Choroid plexus epithelial cell (primary cell): ENCODE measurements around the gene SCFD2.
"Not testable (repeated sequence)": the region's sequence is repeated elsewhere in the genome, so short reads cannot be mapped to it uniquely, and the experiment has no call there.

Source experiments
- DNase-seq: peaks from one replicate; pipeline ENCODE4 v3.0.0-alpha.2; 2010; ENCODE audit warnings: low read depth
- H3K4me3 ChIP-seq: 2 replicates; pipeline ENCODE4 v1.5.1; 2011; ENCODE audit warnings: low read depth, mild to moderate bottlenecking, control low read depth, low read length, moderate library complexity
- TF ChIP-seq, protein P1 (sequence below): conservative IDR thresholded peaks from 2 replicates; pipeline ENCODE4 v1.5.1; 2011; ENCODE audit warnings: low read depth, mild to moderate bottlenecking, control low read depth, inconsistent platforms, low read length, moderate library complexity

SCFD2 gene

DNA sequence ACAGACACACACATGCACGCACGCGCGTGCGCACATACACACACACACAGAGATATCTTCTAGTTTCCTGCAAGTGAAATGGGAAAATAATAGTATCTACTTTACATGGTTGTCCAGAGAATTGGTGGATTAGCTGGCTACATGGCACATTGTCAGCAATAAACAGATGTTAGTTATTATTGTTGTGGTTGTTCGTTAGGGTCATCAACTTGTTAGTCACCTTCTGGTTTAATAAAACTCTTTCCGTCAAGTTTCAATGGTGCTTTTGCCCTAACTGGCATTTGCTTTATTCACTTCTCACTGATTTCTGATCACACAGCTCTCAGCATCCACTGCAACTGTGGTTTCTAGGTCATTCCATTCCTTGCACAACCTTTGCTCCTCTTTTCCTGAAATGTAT is 529.2 kb downstream of the SCFD2 start:
- no peak overlapping the region for H3K4me3 ChIP-seq
- TF ChIP-seq, protein P1, sequence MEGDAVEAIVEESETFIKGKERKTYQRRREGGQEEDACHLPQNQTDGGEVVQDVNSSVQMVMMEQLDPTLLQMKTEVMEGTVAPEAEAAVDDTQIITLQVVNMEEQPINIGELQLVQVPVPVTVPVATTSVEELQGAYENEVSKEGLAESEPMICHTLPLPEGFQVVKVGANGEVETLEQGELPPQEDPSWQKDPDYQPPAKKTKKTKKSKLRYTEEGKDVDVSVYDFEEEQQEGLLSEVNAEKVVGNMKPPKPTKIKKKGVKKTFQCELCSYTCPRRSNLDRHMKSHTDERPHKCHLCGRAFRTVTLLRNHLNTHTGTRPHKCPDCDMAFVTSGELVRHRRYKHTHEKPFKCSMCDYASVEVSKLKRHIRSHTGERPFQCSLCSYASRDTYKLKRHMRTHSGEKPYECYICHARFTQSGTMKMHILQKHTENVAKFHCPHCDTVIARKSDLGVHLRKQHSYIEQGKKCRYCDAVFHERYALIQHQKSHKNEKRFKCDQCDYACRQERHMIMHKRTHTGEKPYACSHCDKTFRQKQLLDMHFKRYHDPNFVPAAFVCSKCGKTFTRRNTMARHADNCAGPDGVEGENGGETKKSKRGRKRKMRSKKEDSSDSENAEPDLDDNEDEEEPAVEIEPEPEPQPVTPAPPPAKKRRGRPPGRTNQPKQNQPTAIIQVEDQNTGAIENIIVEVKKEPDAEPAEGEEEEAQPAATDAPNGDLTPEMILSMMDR, result no peak
- DNase-seq, result peak; percentile 35

DNA sequence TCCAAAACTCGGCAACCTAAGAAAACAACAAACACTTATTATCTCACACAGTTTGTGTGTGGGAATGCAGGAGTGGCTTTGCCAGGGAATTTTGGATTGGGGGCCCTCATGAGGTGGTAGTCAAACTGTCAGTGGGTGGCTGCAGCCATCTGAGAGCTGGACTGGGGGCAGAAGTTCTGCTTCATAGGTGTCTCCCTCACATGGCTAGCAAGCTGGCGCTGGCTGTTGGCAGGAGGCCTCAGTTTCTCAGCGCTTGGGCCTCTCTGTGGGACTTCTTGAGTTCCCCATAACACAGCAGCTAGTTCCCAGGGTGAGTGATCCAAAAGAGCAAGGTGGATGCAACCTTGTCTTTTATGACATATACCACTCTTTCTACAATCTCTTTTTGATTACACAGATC is 529.7 kb downstream of the SCFD2 start:
- no peak overlapping the region for H3K4me3 ChIP-seq
- DNase-seq, result no peak
- TF ChIP-seq, protein P1, result no peak

DNA sequence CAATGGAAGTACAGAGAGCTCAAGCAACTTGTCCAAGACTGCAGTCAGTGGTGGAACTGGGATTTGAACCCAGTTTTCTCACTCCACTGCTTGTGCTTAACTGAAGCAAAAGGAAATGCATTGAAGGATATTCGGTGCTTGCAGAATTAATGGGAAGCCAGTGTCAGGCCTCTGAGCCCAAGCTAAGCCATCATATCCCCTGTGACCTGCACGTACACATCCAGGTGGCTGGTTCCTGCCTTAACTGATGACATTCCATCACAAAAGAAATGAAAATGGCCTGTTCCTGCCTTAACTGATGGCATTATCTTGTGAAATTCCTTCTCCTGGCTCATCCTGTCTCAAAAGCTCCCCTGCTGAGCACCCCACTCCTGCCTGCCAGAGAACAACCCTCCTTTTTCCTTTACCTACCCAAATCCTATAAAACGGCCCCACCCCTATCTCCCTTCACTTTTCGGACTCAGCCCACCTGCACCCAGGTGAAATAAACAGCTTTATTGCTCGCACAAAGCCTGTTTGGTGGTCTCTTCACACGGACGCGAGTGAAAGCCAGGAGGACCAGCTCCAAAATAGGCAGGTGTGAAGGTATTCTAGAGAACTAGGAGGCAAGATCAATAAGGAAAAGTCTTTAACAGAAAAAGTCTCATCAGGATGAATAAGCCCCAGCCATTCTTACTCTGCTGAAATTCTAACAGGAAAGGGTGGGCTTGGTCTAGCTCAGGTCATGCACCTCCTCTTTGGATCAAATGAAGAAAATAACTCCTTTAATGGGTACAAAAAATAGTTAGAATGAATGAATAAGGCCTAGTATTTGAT is 531.0 kb downstream of the SCFD2 start:
- DNase-seq, H3K4me3 ChIP-seq: not testable (repeated sequence)

DNA sequence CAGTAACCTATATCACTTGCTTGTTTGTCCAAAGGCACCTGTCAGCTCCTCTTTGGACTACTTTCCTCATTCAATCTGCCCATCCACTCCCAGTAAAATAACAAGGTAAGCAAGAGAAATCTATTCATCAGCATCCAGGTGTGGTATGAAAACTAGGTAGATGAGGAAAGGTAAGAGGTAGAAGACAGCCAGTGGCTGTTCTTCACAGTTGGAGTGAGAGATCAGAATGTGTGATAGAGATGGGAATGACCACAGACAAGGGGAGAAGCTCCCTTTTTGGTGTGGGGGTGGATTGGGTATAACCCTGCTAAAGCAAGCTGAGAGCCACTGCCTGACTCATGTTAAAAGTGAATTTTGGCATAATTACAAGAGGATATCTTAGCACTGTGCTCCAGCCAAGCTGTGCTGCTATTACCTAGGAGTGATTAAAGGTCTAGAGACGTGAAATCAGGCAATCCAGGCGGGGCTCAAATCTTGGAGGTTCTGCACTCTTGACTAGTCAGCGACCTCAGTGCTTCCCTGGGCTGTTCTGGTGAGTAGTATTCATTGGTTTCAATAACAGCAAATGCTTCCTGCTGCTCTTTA is 531.8 kb downstream of the SCFD2 start:
- H3K4me3 ChIP-seq, result no peak overlapping the region
- TF ChIP-seq, protein P1, result no peak
- DNase-seq, result peak; percentile 27

DNA sequence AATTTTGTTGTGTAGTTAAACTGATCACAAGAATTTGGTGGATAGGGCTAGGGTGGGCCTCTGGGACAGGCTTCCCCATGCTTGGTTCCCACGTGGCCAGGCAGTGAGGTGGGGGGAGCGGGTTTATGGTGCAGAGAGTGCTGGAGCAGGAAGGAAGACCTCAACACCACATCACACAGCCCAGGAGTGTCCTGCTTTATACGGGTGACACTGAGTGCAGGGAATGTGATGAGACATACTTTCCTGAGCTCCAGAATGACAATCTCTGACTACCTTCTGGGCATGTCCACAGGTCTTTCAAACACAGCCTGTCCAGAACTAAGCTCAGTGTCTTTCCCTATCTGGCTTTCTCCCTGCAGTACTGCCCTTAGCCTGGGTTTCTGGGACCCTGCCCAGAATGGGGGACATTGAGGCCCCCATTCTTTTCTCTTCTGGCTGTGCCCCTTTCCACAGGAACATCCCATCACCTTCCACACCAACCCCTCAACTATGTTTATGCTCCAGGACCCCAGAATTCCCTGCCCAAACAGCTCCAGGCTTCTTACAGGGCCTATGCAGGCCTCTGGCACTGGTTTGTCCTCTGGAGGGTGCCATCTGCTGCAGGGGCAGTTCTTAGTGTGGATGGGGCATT is 540.3 kb downstream of the SCFD2 start:
- TF ChIP-seq, protein P1, result no peak
- no peak overlapping the region for H3K4me3 ChIP-seq
- no peak for DNase-seq

DNA sequence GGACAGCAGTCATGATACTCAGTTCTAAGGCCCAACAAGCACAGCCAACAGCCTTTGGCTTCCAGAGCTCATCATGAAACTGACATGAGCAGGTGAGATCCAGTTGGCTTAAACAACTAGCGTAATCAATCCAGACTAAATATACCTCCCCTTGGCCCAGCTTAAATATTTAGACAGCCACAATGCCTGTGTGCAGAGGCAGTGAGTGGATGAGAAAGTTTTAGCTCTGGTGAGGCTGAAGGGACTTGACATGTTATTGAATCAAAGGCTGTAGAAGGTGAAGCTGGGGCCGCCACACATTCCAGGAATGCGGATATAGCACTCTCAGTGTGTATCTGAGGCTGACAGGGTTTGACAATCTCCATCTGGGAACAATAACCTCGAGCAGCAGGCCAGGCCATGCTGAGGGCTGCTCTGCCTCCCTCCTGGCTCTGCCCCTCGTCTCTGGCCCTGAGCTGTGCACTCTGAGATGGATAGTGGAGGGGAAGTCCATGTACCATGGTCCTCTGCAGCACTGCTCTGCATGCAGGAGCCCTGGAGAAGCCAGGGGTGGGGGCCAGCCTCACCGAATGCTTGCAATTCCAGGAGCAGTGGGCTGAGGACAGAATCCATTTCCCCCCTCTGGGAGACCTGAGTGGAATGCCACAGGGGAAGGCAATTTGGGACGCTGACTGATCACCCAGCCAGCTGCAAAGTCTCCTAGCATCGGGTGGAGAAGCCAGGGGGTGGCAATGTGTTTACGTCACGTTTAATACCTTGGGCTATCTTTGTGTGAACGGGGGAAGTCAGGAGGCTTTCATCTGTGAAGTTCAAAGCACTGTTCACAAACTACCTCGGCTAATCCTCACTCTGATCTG is 541.0 kb downstream of the SCFD2 start:
- peak; percentile 87 for DNase-seq
- H3K4me3 ChIP-seq, result no peak overlapping the region
- TF ChIP-seq, protein P1, result no peak

DNA sequence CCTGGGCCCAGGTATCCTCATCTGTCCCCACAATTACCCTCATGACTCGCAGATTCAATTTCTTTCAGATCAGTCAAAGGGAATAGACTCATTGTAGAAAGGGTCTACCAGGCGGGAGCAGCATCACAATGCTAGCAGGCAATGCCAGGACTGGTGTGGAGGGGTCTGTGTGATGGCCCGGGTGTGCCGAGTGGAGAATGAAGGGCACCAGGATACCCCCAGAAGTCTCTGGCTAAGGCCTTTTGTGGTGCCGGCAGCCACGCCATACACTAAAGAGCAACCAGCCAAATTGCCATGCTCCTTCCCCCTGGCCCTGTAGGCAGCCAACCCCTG is 541.6 kb downstream of the SCFD2 start:
- no peak for DNase-seq
- TF ChIP-seq, protein P1, result no peak
- no peak overlapping the region for H3K4me3 ChIP-seq
